ENCODE data around the gene INPP5F. TPM values are rescaled to one million over a fixed set of nuclear protein-coding genes. Genes with fewer than 3 reads are reported as not detected.
A peak's percentile ranks its signal among the peaks of the same experiment; 100 is the strongest.

Gene INPP5F
- total and polyA plus RNA-seq, 2 of the 13 experiments (the other 11 are each of a cell fraction or from before 2014, with no cell fraction given): 12.5 to 15.7 TPM

GRCh38 chr10:119725517-119725827 lies 378 bp upstream of the INPP5F start (continued):
- no peak for TF ChIP-seq SMYD3 (CRISPR knock-in tag; IDR thresholded peaks at IDR 0.05)
- TF ChIP-seq ZNF10 (CRISPR knock-in tag; IDR thresholded peaks at IDR 0.05; ENCODE audit: borderline replicate concordance, low read depth): no peak
- TF ChIP-seq, protein P1, sequence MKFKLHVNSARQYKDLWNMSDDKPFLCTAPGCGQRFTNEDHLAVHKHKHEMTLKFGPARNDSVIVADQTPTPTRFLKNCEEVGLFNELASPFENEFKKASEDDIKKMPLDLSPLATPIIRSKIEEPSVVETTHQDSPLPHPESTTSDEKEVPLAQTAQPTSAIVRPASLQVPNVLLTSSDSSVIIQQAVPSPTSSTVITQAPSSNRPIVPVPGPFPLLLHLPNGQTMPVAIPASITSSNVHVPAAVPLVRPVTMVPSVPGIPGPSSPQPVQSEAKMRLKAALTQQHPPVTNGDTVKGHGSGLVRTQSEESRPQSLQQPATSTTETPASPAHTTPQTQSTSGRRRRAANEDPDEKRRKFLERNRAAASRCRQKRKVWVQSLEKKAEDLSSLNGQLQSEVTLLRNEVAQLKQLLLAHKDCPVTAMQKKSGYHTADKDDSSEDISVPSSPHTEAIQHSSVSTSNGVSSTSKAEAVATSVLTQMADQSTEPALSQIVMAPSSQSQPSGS (CRISPR knock-in tag; IDR thresholded peaks at IDR 0.05): peak; percentile 52; the same call in 1 of the 2 replicates
- TF ChIP-seq KMT2B (CRISPR knock-in tag; IDR thresholded peaks at IDR 0.05): peak; percentile 71; the same call in 1 of the 2 replicates
- TF ChIP-seq ZC3H13 (CRISPR knock-in tag; IDR thresholded peaks at IDR 0.05): peak; percentile 71; the same call in 1 of the 2 replicates
- no peak for TF ChIP-seq ZNF264 (CRISPR knock-in tag; IDR thresholded peaks at IDR 0.05)
- no peak; the same call in 1 of the 2 replicates for TF ChIP-seq HBP1 (CRISPR knock-in tag; IDR thresholded peaks at IDR 0.05; ENCODE audit: low read depth)
- TF ChIP-seq ZNF569 (CRISPR knock-in tag; IDR thresholded peaks at IDR 0.05; ENCODE audit: borderline replicate concordance): no peak
- no peak for TF ChIP-seq ARID2 (CRISPR knock-in tag; IDR thresholded peaks at IDR 0.05; ENCODE audit: borderline replicate concordance)
- TF ChIP-seq ZBTB39 (CRISPR knock-in tag; IDR thresholded peaks at IDR 0.05): no peak
- TF ChIP-seq SIX1 (CRISPR knock-in tag; IDR thresholded peaks at IDR 0.05; ENCODE audit: borderline replicate concordance): no peak
- TF ChIP-seq ZKSCAN8 (CRISPR knock-in tag; IDR thresholded peaks at IDR 0.05; ENCODE audit: borderline replicate concordance): no peak
- TF ChIP-seq ZBTB1 (CRISPR knock-in tag; IDR thresholded peaks at IDR 0.05; ENCODE audit: borderline replicate concordance): peak; percentile 26; the same call in 1 of the 2 replicates
- TF ChIP-seq, protein P2, sequence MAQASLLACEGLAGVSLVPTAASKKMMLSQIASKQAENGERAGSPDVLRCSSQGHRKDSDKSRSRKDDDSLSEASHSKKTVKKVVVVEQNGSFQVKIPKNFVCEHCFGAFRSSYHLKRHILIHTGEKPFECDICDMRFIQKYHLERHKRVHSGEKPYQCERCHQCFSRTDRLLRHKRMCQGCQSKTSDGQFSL (CRISPR knock-in tag; IDR thresholded peaks at IDR 0.05): peak; percentile 34; the same call in 1 of the 2 replicates
- TF ChIP-seq HMG20A (CRISPR knock-in tag; IDR thresholded peaks at IDR 0.05; ENCODE audit: borderline replicate concordance): no peak
- TF ChIP-seq MXD4 (CRISPR knock-in tag; IDR thresholded peaks at IDR 0.05): no peak; the same call in 1 of the 2 replicates
- TF ChIP-seq, protein P3, sequence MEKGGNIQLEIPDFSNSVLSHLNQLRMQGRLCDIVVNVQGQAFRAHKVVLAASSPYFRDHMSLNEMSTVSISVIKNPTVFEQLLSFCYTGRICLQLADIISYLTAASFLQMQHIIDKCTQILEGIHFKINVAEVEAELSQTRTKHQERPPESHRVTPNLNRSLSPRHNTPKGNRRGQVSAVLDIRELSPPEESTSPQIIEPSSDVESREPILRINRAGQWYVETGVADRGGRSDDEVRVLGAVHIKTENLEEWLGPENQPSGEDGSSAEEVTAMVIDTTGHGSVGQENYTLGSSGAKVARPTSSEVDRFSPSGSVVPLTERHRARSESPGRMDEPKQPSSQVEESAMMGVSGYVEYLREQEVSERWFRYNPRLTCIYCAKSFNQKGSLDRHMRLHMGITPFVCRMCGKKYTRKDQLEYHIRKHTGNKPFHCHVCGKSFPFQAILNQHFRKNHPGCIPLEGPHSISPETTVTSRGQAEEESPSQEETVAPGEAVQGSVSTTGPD (CRISPR knock-in tag; IDR thresholded peaks at IDR 0.05): no peak
- no peak for TF ChIP-seq RFXANK (CRISPR knock-in tag; IDR thresholded peaks at IDR 0.05)
- TF ChIP-seq ZNF549 (CRISPR knock-in tag; IDR thresholded peaks at IDR 0.05): no peak
- TF ChIP-seq ZNF724P (CRISPR knock-in tag; IDR thresholded peaks at IDR 0.05; ENCODE audit: borderline replicate concordance): no peak
- no peak for TF ChIP-seq NFIC (IDR thresholded peaks at IDR 0.05; ENCODE audit: low read length)
- TF ChIP-seq, protein P4, sequence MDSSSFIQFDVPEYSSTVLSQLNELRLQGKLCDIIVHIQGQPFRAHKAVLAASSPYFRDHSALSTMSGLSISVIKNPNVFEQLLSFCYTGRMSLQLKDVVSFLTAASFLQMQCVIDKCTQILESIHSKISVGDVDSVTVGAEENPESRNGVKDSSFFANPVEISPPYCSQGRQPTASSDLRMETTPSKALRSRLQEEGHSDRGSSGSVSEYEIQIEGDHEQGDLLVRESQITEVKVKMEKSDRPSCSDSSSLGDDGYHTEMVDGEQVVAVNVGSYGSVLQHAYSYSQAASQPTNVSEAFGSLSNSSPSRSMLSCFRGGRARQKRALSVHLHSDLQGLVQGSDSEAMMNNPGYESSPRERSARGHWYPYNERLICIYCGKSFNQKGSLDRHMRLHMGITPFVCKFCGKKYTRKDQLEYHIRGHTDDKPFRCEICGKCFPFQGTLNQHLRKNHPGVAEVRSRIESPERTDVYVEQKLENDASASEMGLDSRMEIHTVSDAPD (CRISPR knock-in tag; IDR thresholded peaks at IDR 0.05): no peak
